Suprapubic skin (tissue), 4 donors: ENCODE results near the gene CFAP410.

Experiments used
- CTCF ChIP-seq, 2 donors: fragments of 200-600 bp in 1 of 2; fragments of 450-650 bp in 1 of 2; sonication (generic) in 1 of 2; IDR thresholded peaks; one replicate each; pipeline ENCODE4 v1.5.1; 2016 to 2019; ENCODE audit warnings: antibody characterized with exemption in 2 of 2, mild to moderate bottlenecking in 1 of 2, moderate library complexity in 1 of 2
- POLR2A ChIP-seq, 2 donors: fragments of 450-650 bp; IDR thresholded peaks; one replicate each; pipeline ENCODE4 v1.6.1; 2017; ENCODE audit warnings: antibody characterized with exemption in 2 of 2, mild to moderate bottlenecking in 2 of 2, moderate library complexity in 2 of 2
- POLR2AphosphoS5 ChIP-seq, 3 donors: sonication (generic); formaldehyde crosslinking; IDR thresholded peaks; one replicate each; pipeline ENCODE4 v1.6.1; 2017; ENCODE audit warnings: antibody characterized with exemption in 3 of 3

- TF ChIP-seq CTCF (IDR thresholded peaks at IDR 0.05) (no peak), POLR2A (IDR thresholded peaks at IDR 0.05) (no peak), POLR2AphosphoS5 (IDR thresholded peaks at IDR 0.05) (no peak)
These were observed 20.5 kb downstream of the CFAP410 start for GRCh38 chr21:44318489-44319285.
